SK-N-SH (cell line): Measurements from ENCODE around the gene DDC. TPM values are rescaled to one million over a fixed set of nuclear protein-coding genes. Genes with fewer than 3 reads are reported as not detected.

Experiments
- CTCF ChIA-PET: fragments of 300-600, 350-600 bp; formaldehyde crosslinking; extraction: SDS; loops from one replicate; lab custom pipeline; 2021; lab: Yijun Ruan, JAX
- POLR2A ChIA-PET: fragments of 350-600 bp; sonication (Branson Sonifier 250); formaldehyde crosslinking; extraction: SDS; loops from one replicate; lab custom pipeline; 2020; ENCODE audit warnings: antibody characterized with exemption, inconsistent platforms; lab: Yijun Ruan, JAX
- DNase-seq: peaks from one replicate; pipeline ENCODE4 v3.0.0; 2012
- H2AFZ ChIP-seq: fragments of 200-600 bp; sonication (generic); 2 replicates; pipeline ENCODE4 v1.8.1; 2016; ENCODE audit warnings: antibody characterized with exemption, mild to moderate bottlenecking, low read depth
- H3F3A ChIP-seq: fragments of 200-600 bp; sonication (generic); replicated peaks from 2 replicates; pipeline ENCODE3; 2016; ENCODE audit warnings: antibody characterized with exemption, mild to moderate bottlenecking; ENCODE audit not compliant: insufficient read depth
- H3K27ac ChIP-seq, 2 experiments: fragments of 200-500 bp in 1 of 2; fragments of 200-600 bp in 1 of 2; sonication (Bioruptor generic) in 1 of 2; sonication (generic), shearing (Covaris generic) in 1 of 2; 2 replicates each; pipeline versions ENCODE4 v1.5.1 to v1.6.1; 2014 to 2016; ENCODE audit warnings: low read depth in 2 of 2, inconsistent platforms in 1 of 2, low read length in 1 of 2, mild to moderate bottlenecking in 1 of 2, mixed read lengths in 1 of 2
- H3K27me3 ChIP-seq: fragments of 200-600 bp; sonication (generic), shearing (Covaris generic); 2 replicates; pipeline ENCODE4 v1.6.1; 2016; ENCODE audit warnings: mixed run types; ENCODE audit not compliant: insufficient read depth
- H3K36me3 ChIP-seq, 2 experiments: fragments of 200-500 bp in 1 of 2; fragments of 200-600 bp in 1 of 2; sonication (Bioruptor generic) in 1 of 2; sonication (generic) in 1 of 2; replicated peaks in 1 of 2; 2 replicates each; pipeline versions ENCODE3 to v1.5.1; 2014 to 2016; ENCODE audit warnings: low read length in 1 of 2, mild to moderate bottlenecking in 1 of 2; ENCODE audit not compliant: insufficient read depth in 2 of 2, control insufficient read depth in 1 of 2
- H3K4me1 ChIP-seq, 2 experiments: fragments of 200-500 bp in 1 of 2; fragments of 200-600 bp in 1 of 2; sonication (Bioruptor generic) in 1 of 2; sonication (generic), shearing (Covaris generic) in 1 of 2; 2 replicates each; pipeline versions ENCODE4 v1.5.1 to v1.6.1; 2014 to 2016; ENCODE audit warnings: low read depth in 1 of 2, low read length in 1 of 2, mixed run types in 1 of 2; ENCODE audit not compliant: insufficient read depth in 2 of 2, control insufficient read depth in 1 of 2
- H3K4me2 ChIP-seq: fragments of 200-600 bp; sonication (generic), shearing (Covaris generic); 2 replicates; pipeline ENCODE4 v1.6.1; 2017; ENCODE audit warnings: mixed run types
- H3K4me3 ChIP-seq, 2 experiments: fragments of 200-500 bp in 1 of 2; fragments of 200-600 bp in 1 of 2; sonication (Bioruptor generic) in 1 of 2; sonication (generic), shearing (Covaris generic) in 1 of 2; 2 replicates each; pipeline versions ENCODE4 v1.5.1 to v1.8.1; 2014 to 2016; ENCODE audit warnings: low read depth in 2 of 2, inconsistent platforms in 1 of 2, low read length in 1 of 2, mild to moderate bottlenecking in 1 of 2, mixed read lengths in 1 of 2, moderate library complexity in 1 of 2
- H3K79me2 ChIP-seq: fragments of 200-600 bp; sonication (generic); 2 replicates; pipeline ENCODE4 v1.8.1; 2017; ENCODE audit warnings: mild to moderate bottlenecking; ENCODE audit not compliant: insufficient read depth
- H3K9ac ChIP-seq: fragments of 200-600 bp; sonication (generic); 2 replicates; pipeline ENCODE4 v1.6.1; 2017; ENCODE audit warnings: mixed run types
- H3K9me2 ChIP-seq: fragments of 200-600 bp; sonication (generic); 2 replicates; pipeline ENCODE4 v1.6.1; 2017; ENCODE audit warnings: mixed run types
- H3K9me3 ChIP-seq: fragments of 200-600 bp; sonication (generic); 2 replicates; pipeline ENCODE4 v1.6.1; 2017; ENCODE audit warnings: mixed run types, mild to moderate bottlenecking, moderate library complexity
- H4K20me1 ChIP-seq: fragments of 200-600 bp; sonication (generic); 2 replicates; pipeline ENCODE4 v1.6.1; 2017; ENCODE audit warnings: mild to moderate bottlenecking, mixed run types; ENCODE audit not compliant: insufficient read depth
- CHD2 ChIP-seq: fragments of 150-350 bp; IDR thresholded peaks from 2 replicates; pipeline ENCODE4 v1.6.1; 2018; ENCODE audit warnings: low read length; ENCODE audit not compliant: partially characterized antibody
- FOSL2 ChIP-seq: IDR thresholded peaks from 2 replicates; pipeline ENCODE4 v1.4.0; 2012; ENCODE audit warnings: low read depth, mild to moderate bottlenecking, moderate library complexity, borderline replicate concordance
- JUND ChIP-seq: IDR thresholded peaks from 2 replicates; pipeline ENCODE4 v1.4.0; 2012
- MEF2A ChIP-seq: IDR thresholded peaks from 2 replicates; pipeline ENCODE4 v1.4.0; 2012; ENCODE audit warnings: low read depth, borderline replicate concordance
- REST ChIP-seq: IDR thresholded peaks from 2 replicates; pipeline ENCODE4 v1.6.1; 2012; ENCODE audit warnings: mild to moderate bottlenecking, low read depth, low read length, moderate library complexity
- TCF12 ChIP-seq: IDR thresholded peaks from 2 replicates; pipeline ENCODE4 v1.4.0; 2012
- USF1 ChIP-seq: IDR thresholded peaks from 2 replicates; pipeline ENCODE4 v1.4.0; 2012; ENCODE audit warnings: low read depth, borderline replicate concordance
- USF2 ChIP-seq: fragments of 150-350 bp; IDR thresholded peaks from 2 replicates; pipeline ENCODE4 v1.6.1; 2017; ENCODE audit warnings: antibody characterized with exemption, low read length, low read depth, borderline replicate concordance
- YY1 ChIP-seq: IDR thresholded peaks from 2 replicates; pipeline ENCODE4 v1.4.0; 2012; ENCODE audit warnings: low read depth, mild to moderate bottlenecking
- WGBS: methylation state at CpG from one replicate; pipeline ENCODE4 v1.1.6; 2017; ENCODE audit warnings: low lambda C conversion rate; 5-methylcytosine and 5-hydroxymethylcytosine counted together
- polyA plus RNA-seq, 3 experiments: library from polyadenylated mRNA; depleted of rRNA; stranded (reverse); fragments of >200 nt; gene quantifications; 2 replicates each; pipeline ENCODE4 v1.2.3, GENCODE V29; 2012

DDC gene
- polyA plus RNA-seq, 1 of the 3 experiments (the other 2 are of a cell fraction), result 1.8 TPM

GRCh38 chr7:50421043-50421442, 144.2 kb downstream of the DDC start (continued):
- TF ChIP-seq REST, result no peak

- no peaks in the 10 kb centered on the region for H3F3A ChIP-seq
- no peak for TF ChIP-seq JUND
- no peak for TF ChIP-seq REST
- TF ChIP-seq USF1, result no peak
- TF ChIP-seq USF2, result no peak
- TF ChIP-seq YY1, result no peak
- TF ChIP-seq MEF2A, result no peak
- no peak for TF ChIP-seq FOSL2
- no peak for TF ChIP-seq TCF12
- no peak for TF ChIP-seq CHD2
- TF ChIP-seq, all 33 proteins: peak for 0
- no peak for DNase-seq
- POLR2A ChIA-PET, result no interaction called here
- Histone ChIP-seq H3K9ac (no peak overlapping the region), H3K4me2 (no peak overlapping the region), H3K4me1 (peaks cover 0 to 13% of the 10 kb centered on the region in 2 experiments; a peak in 1 of 4 replicates), H3K79me2 (no peaks in the 10 kb centered on the region), H2AFZ (no peak overlapping the region), H3K9me2 (no peaks in the 10 kb centered on the region), H3K4me3 (no peak overlapping the region), H3K27me3 (no peaks in the 10 kb centered on the region), H3K9me3 (no peaks in the 10 kb centered on the region), H3K36me3 (no peaks in the 10 kb centered on the region), H3K27ac (no peak overlapping the region), H4K20me1 (no peaks in the 10 kb centered on the region)
- CTCF ChIA-PET, result interaction anchor here (0.6 to 18.1 kb wide), 71 partner anchors 8 to 952 kb away, joined by 3 to 353 read pairs (median 5); no protein-coding TSS in a partner anchor
- 56% methylated on average over 14 of the region's 14 CpGs for WGBS
Observed at GRCh38 chr7:50418526-50419290, 146.5 kb downstream of the DDC start.
